Measurements from ENCODE around the gene NR2C2. TPM values are rescaled to one million over a fixed set of nuclear protein-coding genes. Genes with fewer than 3 reads are reported as not detected.
"Not testable (repeated sequence)": the region's sequence is repeated elsewhere in the genome, so short reads cannot be mapped to it uniquely, and the experiment has no call there.

Gene NR2C2
- 10 to 100 TPM; 20.1 to 67.9 (median 32.0) TPM for total RNA-seq

- WGBS, 10 experiments = 0 to 3% (median 1%) methylated on average over 1 to 22 of the region's 108 CpGs; no CpG with 5 or more reads in 6 of the 10 experiments
- Histone ChIP-seq H3K27ac (peak within 1 kb of the TSS; percentile 99 to 100), H3K4me3 (peak within 1 kb of the TSS; percentile 75 to 97 (median 86)), H3K4me1 (replicated peaks in 1 of 2) (peaks cover 9 to 15% of the 10 kb centered on the region in 2 donors)
- ATAC-seq (replicated peaks in 6 of 8) = peak; percentile 42 to 69 (median 54)
- in situ Hi-C loops (cut with MboI; ENCODE audit: low pct_unique_long_range_greater_than_20kb in 2 of 9, low sequenced_read_pairs in 9 of 9, unreplicated experiment in 9 of 9) = no loop called here
These were observed at the start of gene NR2C2 for GRCh38 chr3:14947100-14947885. TSS of gene NR2C2 (plus strand) at chr3:14947583. CDS start at chr3:15003915, 56,332 bp downstream.

- Histone ChIP-seq H3K27ac (no peak overlapping the region), H3K4me3 (no peak overlapping the region), H3K4me1 (replicated peaks in 1 of 2) (no peaks in the 10 kb centered on the region)
- WGBS, 10 experiments = 24 to 100% (median 86%) methylated on average over 1 to 4 of the region's 7 CpGs; no CpG with 5 or more reads in 5 of the 10 experiments
- in situ Hi-C loops (cut with MboI; ENCODE audit: low pct_unique_long_range_greater_than_20kb in 2 of 9, low sequenced_read_pairs in 9 of 9, unreplicated experiment in 9 of 9) = loop anchor here in 1 of 9 experiments (25.0 kb wide), 1 partner anchor 387 kb away; no protein-coding TSS in a partner anchor
- no peak for ATAC-seq (replicated peaks in 6 of 8)
These were observed 48.5 kb upstream of the NR2C2 start for GRCh38 chr3:14898929-14899328.

GRCh38 chr3:14899993-14900618 lies 47.3 kb upstream of the NR2C2 start:
- ATAC-seq (replicated peaks in 6 of 8) = peak in 3 of 8 experiments; percentile 17 to 27 (median 26)
- in situ Hi-C loops (cut with MboI; ENCODE audit: low pct_unique_long_range_greater_than_20kb in 2 of 9, low sequenced_read_pairs in 9 of 9, unreplicated experiment in 9 of 9) = loop anchor here in 8 of 9 experiments (25.0 kb wide), 4 partner anchors 113 to 413 kb away; partner anchors contain the start of gene CCDC174 (in 3 of the 8)
- no peak overlapping the region for H3K27ac ChIP-seq
- no peak overlapping the region for H3K4me3 ChIP-seq
- WGBS, 10 experiments = 39 to 73% methylated on average over 2 to 5 of the region's 9 CpGs; no CpG with 5 or more reads in 8 of the 10 experiments
- H3K4me1 ChIP-seq (replicated peaks in 1 of 2) = no peaks in the 10 kb centered on the region

- in situ Hi-C loops (cut with MboI; ENCODE audit: low pct_unique_long_range_greater_than_20kb in 2 of 9, low sequenced_read_pairs in 9 of 9, unreplicated experiment in 9 of 9) = loop anchor here in 8 of 9 experiments (25.0 kb wide), 4 partner anchors 114 to 414 kb away; partner anchors contain the start of gene CCDC174 (in 3 of the 8)
These were observed 46.2 kb upstream of the NR2C2 start for GRCh38 chr3:14900881-14901873.

GRCh38 chr3:14902719-14903118 lies 44.7 kb upstream of the NR2C2 start:
- in situ Hi-C loops (cut with MboI; ENCODE audit: low pct_unique_long_range_greater_than_20kb in 2 of 9, low sequenced_read_pairs in 9 of 9, unreplicated experiment in 9 of 9) = loop anchor here in 8 of 9 experiments (25.0 kb wide), 4 partner anchors 115 to 415 kb away; partner anchors contain the start of gene CCDC174 (in 3 of the 8)
- WGBS, 10 experiments = 0 to 85% (median 60%) methylated on average over 1 to 4 of the region's 7 CpGs; no CpG with 5 or more reads in 5 of the 10 experiments

More at GRCh38 chr3:14900881-14901873, 46.2 kb upstream of the NR2C2 start:
- H3K27ac ChIP-seq = no peak overlapping the region
- peak in 3 of 8 experiments; percentile 35 to 70 (median 47) for ATAC-seq (replicated peaks in 6 of 8)
- no peaks in the 10 kb centered on the region for H3K4me1 ChIP-seq (replicated peaks in 1 of 2)
- WGBS, 10 experiments = 40 to 100% (median 74%) methylated on average over 1 to 7 of the region's 15 CpGs; no CpG with 5 or more reads in 2 of the 10 experiments
- H3K4me3 ChIP-seq = no peak overlapping the region

GRCh38 chr3:14903501-14903900 lies 43.9 kb upstream of the NR2C2 start:
- not testable (repeated sequence) for H3K4me1 ChIP-seq (replicated peaks in 1 of 2); H3K4me3 ChIP-seq; ATAC-seq (replicated peaks in 6 of 8); H3K27ac ChIP-seq
- in situ Hi-C loops (cut with MboI; ENCODE audit: low pct_unique_long_range_greater_than_20kb in 2 of 9, low sequenced_read_pairs in 9 of 9, unreplicated experiment in 9 of 9) = loop anchor here in 8 of 9 experiments (25.0 kb wide), 4 partner anchors 116 to 416 kb away; partner anchors contain the start of gene CCDC174 (in 3 of the 8)
- 100% methylated on average over 1 of the region's 3 CpGs; no CpG with 5 or more reads in 9 of the 10 experiments for WGBS, 10 experiments

More at GRCh38 chr3:14902719-14903118, 44.7 kb upstream of the NR2C2 start:
- Histone ChIP-seq H3K4me3 (no peak overlapping the region), H3K4me1 (replicated peaks in 1 of 2) (no peaks in the 10 kb centered on the region), H3K27ac (no peak overlapping the region)
- peak in 3 of 8 experiments; percentile 59 to 82 (median 81) for ATAC-seq (replicated peaks in 6 of 8)

GRCh38 chr3:14905055-14905657 lies 42.2 kb upstream of the NR2C2 start:
- in situ Hi-C loops (cut with MboI; ENCODE audit: low pct_unique_long_range_greater_than_20kb in 2 of 9, low sequenced_read_pairs in 9 of 9, unreplicated experiment in 9 of 9) = loop anchor here in 8 of 9 experiments (25.0 kb wide), 4 partner anchors 118 to 418 kb away; partner anchors contain the start of gene CCDC174 (in 3 of the 8)
- Histone ChIP-seq H3K27ac (no peak overlapping the region), H3K4me1 (replicated peaks in 1 of 2) (no peaks in the 10 kb centered on the region), H3K4me3 (no peak overlapping the region)
- ATAC-seq (replicated peaks in 6 of 8) = no peak
- WGBS, 10 experiments = 71 to 96% (median 85%) methylated on average over 2 to 6 of the region's 6 CpGs

- Histone ChIP-seq H3K4me3 (no peak overlapping the region), H3K27ac (no peak overlapping the region), H3K4me1 (replicated peaks in 1 of 2) (no peaks in the 10 kb centered on the region)
- peak in 1 of 8 experiments; percentile 8 for ATAC-seq (replicated peaks in 6 of 8)
- in situ Hi-C loops (cut with MboI; ENCODE audit: low pct_unique_long_range_greater_than_20kb in 2 of 9, low sequenced_read_pairs in 9 of 9, unreplicated experiment in 9 of 9) = loop anchor here in 8 of 9 experiments (25.0 kb wide), 4 partner anchors 119 to 419 kb away; partner anchors contain the start of gene CCDC174 (in 3 of the 8)
- 33 to 92% (median 79%) methylated on average over 1 to 9 of the region's 11 CpGs; no CpG with 5 or more reads in 4 of the 10 experiments for WGBS, 10 experiments
These were observed 40.9 kb upstream of the NR2C2 start for GRCh38 chr3:14906355-14906971.

GRCh38 chr3:14907043-14907966 lies 40.1 kb upstream of the NR2C2 start:
- ATAC-seq (replicated peaks in 6 of 8) = peak in 2 of 8 experiments; percentile 13 to 56
- in situ Hi-C loops (cut with MboI; ENCODE audit: low pct_unique_long_range_greater_than_20kb in 2 of 9, low sequenced_read_pairs in 9 of 9, unreplicated experiment in 9 of 9) = loop anchor here in 8 of 9 experiments (25.0 kb wide), 4 partner anchors 120 to 420 kb away; partner anchors contain the start of gene CCDC174 (in 3 of the 8)
- 34 to 100% (median 92%) methylated on average over 1 to 14 of the region's 18 CpGs; no CpG with 5 or more reads in 3 of the 10 experiments for WGBS, 10 experiments

GRCh38 chr3:14909250-14909649 lies 38.1 kb upstream of the NR2C2 start:
- no peaks in the 10 kb centered on the region for H3K4me1 ChIP-seq (replicated peaks in 1 of 2)
- ATAC-seq (replicated peaks in 6 of 8) = no peak
- in situ Hi-C loops (cut with MboI; ENCODE audit: low pct_unique_long_range_greater_than_20kb in 2 of 9, low sequenced_read_pairs in 9 of 9, unreplicated experiment in 9 of 9) = loop anchor here in 8 of 9 experiments (25.0 kb wide), 4 partner anchors 122 to 422 kb away; partner anchors contain the start of gene CCDC174 (in 3 of the 8)
- H3K4me3 ChIP-seq = no peak overlapping the region
- H3K27ac ChIP-seq = no peak overlapping the region
- 60 to 100% (median 94%) methylated on average over 1 to 5 of the region's 5 CpGs for WGBS, 10 experiments

More at GRCh38 chr3:14907043-14907966, 40.1 kb upstream of the NR2C2 start:
- Histone ChIP-seq H3K4me1 (replicated peaks in 1 of 2) (no peaks in the 10 kb centered on the region), H3K27ac (no peak overlapping the region), H3K4me3 (no peak overlapping the region)
